HG02938 (cell line): ENCODE data around the gene EFCAB12.
A peak's percentile ranks its signal among the peaks of the same experiment; 100 is the strongest.
"Not testable (repeated sequence)": the region's sequence is repeated elsewhere in the genome, so short reads cannot be mapped to it uniquely, and the experiment has no call there.

ENCODE experiments used
- ATAC-seq: cut with Tn5 transposase; IDR thresholded peaks from one replicate; pipeline ENCODE4 v1.9.1; 2021; ENCODE audit warnings: mild to moderate bottlenecking, moderate library complexity; ENCODE audit not compliant: unreplicated experiment

Gene EFCAB12

DNA sequence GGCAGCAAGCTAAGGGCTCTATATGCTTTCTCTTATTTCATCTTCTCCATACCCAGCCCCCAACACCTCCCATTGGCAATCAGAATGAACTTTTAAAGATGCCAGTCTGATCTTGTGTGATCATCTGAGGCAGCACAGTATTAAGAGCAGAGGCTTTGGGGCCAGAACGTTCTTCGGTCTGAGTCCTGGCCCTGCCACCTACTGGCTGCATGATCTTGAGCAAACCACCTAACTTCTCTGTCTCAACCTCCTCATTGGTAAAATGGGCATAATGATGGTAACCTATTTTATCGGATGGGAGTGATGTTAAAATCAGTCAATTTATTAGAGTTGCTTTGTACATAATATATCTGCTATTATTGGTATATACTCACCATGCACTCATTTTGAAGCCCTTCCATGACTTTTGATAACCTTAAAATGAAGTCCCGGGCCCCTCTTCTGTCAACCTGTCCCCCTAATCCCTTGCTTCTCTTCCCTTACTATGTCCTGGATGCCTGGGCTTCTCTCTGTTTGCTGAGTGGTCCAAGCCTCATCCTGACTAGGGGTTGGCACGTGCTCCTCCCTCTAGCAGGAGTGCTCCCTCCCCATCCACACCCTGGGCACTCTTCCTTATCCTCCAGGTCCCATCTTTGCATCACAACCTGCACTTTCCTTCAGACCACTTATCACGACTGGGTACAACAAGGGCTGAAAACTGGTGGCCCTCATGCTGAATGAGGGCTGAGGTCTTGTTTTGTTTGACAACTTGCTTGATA is 6.3 kb downstream of the EFCAB12 start:
- ATAC-seq: no peak

DNA sequence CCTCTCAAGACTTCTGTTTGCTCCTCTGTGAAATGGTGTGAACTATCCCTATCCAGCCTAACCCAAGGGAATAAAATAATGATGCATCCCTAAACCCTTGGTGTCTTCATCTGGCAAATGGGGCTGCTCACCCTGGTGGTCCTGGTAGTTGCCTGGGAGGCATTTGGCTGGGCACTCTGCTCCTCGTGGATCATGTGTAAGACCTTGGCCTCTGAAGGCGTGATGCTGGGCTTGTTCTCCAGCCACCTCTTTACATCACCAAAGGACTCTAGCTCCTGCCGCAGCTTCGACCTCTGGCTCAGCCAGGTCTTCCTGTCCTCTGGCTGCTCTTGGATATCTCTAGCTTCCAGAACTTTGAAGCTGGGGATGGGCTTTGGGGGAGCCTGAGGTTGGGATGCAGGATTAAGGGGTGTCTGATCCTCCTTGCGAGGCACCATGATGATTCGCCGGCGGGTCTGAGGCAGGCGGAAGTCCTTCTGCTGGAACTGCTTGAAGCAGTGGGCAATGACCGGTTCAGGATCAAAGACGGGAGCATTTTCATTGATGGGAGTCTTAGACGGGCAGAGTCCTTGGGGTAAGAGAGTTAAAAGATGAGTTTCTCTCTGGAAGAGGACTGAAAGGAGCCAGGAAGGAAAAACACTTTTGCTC is 7.1 kb downstream of the EFCAB12 start:
- no peak for ATAC-seq

DNA sequence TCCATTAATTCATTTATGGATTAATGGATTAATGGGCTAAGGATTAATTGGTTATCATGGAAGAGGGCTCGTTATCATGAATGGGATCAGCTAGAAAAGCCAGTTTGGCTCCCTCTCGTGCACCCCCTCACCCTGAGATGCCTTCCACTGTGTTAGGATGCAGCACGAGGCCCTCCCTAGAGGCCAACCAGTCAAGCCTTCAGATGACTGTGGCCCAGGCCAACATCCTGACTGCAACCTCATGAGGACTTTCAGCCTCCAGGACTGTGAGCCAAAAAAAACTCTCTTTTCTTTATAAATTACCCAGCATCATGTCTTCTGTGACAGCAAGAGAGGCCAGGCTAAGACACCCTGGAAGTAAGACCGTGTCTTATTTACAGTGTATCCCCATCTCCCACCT is 9.0 kb downstream of the EFCAB12 start:
- ATAC-seq: no peak

DNA sequence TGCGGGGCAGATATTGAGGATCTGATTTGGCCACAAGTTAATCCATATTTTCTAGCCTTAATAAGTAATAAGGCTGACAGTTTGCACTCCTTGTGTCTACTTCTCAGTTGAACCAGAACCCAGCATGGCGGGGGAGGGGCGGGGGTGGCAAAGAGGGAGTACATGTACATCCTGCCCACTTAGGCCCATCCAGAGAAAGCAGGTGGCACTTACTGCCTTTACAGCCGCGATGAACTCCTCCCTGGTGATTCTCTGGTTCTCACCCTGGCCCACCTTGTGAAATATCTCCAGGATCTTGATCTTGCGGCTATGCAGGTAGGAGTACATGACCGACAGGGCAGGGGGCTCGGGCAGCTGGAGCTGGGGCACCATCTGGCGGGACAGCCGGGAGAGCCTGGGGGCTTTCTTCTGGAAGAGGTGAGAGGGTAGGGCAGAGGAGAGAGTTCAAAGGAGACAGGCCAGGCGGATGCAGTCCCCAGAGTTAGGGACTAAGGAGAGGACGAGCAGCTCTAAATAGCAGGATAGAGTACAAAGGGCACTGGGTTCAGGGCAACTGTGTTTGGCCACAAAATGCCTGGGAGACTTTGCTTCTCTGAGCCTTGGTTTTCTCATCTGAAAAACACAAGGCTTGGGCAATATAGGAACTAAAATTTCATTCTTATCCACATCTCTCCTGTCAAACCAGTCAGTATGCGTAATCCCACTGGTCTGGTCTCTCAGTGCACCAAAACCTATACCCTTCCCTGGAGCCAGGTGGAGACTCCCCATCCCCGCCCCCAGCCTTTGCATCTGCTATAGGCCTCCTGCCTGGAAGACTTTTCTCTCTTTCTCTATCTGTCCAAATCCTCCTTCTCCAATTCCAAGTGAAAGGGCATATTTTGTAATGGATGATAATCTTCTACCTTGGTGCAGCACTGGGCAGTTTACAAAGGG is 10.1 kb downstream of the EFCAB12 start:
- ATAC-seq: no peak

DNA sequence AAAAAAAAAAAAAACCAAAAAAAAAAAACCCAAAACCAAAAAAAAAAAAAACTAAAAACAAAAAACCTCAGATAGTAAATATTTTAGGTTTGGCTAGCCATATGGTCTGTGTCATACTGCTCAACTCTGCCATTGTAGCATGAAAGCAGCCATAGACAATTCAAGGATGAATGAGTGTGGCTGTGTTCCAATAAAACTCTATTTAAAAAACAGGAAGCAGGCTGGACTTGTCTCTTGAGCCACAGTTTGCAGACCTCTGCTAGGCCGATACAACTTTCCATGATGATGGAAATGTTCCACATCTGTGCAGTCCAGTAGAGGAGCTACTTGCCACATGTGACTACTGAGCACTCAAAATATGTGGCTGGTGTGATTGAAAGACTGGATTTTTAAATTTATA is 11.1 kb downstream of the EFCAB12 start:
- no peak for ATAC-seq

DNA sequence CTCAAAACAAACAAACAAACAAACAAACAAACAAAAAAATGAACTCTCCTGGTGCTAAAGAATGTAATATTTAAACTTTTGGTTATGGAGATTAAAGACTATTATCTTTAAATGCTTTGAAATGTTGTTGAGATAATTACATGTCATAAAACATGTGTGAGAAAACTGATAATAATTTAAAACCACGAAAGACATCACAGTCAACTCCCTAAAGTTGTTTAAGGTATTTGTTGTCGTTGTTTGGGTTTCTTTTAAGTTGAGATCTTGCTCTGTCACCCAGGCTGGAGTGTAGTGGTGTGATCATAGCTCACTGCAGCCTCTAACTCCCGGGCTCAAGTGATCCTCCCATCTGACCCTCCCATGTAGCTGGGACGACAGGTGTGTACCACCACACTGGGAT is 12.0 kb downstream of the EFCAB12 start:
- ATAC-seq: no peak

DNA sequence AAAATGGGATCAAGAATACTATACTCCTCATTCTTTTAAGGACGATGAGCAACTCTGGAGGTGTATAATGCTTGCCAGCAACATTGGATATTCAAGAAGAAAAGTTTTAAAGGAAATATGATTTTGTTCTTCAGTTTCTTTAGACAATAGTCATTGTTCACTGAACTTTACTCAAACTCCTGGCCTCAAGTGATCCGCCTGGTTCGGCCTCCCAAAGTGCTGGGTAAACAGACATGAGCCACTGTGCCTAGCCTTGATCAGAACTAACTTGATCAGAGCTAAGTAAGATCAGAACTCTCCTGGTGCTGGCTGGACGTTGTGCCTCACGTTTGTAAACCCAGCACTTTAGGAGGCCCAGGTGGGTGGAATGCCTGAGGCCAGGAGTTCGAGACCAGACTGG is 12.6 kb downstream of the EFCAB12 start:
- no peak for ATAC-seq

DNA sequence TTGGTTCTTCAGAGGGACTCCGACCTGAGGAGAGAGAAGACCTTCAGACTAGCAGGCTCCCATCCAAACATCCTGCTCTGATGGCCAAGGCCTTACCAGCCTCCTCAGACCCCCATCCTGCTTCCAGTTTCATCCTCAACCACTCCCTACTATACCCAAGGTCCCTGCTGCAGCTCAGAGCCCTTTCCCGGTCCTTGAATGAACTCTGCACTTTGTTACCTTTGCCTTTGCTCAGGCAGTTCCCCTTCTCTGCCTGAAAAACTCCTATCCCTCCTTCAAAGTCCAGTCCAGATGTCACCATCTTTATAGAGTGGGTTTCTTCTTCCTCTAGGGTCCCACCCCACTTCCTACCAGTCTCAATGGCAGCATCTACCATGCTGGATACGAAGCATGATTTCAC is 13.1 kb downstream of the EFCAB12 start:
- ATAC-seq: no peak

DNA sequence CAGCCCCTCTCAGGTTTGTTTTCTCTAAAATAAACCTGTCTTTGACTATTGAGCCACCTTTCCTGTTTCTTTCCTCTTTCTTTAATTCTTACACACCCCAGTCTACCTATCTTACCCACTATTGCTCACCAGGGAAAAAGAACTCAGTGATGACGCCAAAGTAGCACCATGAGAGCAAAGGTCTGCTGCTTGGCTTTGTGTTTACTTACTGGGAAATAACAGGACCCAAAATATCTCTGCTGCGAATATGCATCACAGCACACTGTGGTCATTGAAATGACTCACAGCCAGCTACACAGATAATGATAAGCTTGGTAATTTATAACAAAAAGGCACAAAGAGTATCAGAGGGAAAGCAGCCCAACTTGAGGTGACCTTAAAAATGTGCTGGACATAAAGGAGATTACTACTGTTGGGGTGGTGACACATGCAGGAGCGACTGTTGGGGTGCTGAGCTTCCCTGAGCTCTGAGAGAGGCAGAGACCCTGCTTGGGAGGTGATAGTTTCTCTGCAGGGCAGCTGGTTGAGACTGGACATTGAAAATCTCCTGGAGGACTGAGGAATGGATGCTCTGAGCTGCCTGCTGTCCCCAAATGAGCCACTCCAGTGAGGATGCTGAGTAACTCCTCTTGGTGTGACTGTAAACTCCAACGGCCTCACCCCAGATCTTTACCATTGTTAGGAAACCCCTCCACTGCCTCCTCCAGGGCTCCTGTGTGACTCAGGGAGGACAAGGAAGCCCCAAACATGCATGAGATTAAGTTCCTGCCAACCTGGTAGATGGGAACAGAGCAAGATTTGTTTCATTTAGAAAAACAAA is 14.5 kb downstream of the EFCAB12 start:
- ATAC-seq: peak; percentile 89

DNA sequence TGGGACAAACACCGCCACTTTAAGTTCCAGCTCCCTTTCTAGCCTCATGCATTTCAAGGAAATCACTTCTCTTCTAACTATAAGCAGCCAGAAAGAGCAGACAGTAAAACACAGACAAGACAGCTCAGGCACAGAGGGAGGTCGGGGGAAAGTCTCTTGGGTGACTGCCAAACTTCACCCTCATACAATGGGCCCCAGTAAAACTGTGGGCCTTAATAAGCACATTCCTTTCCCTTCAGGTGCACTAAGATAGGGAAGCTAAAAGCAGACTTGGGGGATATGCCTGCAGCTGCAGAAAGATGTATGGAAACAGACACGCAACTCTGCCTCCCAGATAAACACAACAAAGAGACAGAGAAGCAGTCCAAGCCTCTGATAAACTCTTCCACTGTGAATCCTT is 15.2 kb downstream of the EFCAB12 start:
- ATAC-seq: not testable (repeated sequence)

DNA sequence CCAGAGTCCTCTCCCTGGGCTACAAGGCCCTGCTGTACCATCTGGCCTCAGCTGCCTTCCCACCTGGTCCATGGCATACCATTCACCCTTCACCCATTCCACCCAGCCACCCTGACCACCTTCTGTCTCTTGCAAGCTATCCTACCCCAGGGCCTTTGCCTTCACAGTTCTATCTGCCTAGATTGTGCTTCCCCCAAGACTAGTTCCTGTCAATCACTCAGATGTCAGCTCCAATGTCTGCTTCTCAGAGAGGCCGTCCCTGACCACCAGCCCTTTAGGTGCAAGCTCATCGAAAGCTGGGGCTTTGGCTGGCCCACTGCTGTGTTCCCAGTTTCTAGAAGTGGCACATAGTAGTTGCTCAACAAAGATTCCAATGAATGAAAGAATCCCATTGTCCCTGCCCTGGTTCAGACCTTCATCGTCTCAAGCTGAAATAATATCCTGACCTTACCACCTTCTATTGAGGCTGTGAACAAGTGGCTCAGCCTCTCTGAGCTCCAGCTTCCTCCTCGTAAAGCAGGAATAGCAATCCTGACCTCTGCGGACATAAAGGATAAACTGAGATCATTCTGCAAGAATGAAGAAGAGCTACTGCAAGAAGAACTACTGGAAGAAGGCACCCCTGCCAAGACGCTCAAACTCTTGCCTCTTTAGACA is 15.8 kb downstream of the EFCAB12 start:
- ATAC-seq: no peak

DNA sequence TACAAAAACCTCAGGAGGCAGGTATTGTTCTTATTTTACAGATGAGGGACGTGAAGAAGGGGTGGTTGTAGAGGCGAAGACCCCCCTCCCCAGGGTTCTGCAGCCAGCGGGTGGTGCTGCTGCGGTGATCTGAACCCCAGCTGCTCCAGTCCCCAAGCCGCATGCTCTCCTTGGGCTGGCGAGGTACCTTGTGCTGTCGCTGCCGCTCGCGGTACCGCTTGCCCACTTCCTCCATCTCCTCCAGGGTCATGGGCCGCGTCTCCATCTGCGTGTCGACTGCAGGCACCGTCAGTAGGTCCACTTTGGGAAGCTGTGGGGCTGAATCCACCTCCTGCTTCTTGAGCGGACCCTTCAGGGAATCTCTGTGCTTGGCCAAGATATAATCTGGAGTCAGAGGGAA is 17.5 kb downstream of the EFCAB12 start:
- ATAC-seq: no peak

DNA sequence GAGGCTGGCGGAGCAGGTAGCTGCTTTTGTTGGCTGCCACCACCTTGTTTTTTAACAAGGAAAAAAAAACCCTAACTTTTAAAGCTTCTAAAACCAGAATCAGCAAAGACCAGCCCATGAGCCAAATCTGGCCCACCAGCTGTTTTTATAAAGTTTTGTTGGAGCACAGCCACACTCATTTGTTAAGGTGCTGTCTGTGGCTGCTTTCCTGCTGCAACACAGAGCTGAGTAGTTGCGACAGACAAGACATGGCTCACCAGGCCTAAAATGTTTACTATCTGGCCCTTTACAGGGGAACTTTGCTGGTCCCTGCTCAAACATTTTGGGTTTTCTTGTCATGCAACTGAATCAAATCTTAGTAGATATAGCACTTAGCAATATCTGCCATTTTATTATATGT is 18.9 kb downstream of the EFCAB12 start:
- ATAC-seq: no peak

DNA sequence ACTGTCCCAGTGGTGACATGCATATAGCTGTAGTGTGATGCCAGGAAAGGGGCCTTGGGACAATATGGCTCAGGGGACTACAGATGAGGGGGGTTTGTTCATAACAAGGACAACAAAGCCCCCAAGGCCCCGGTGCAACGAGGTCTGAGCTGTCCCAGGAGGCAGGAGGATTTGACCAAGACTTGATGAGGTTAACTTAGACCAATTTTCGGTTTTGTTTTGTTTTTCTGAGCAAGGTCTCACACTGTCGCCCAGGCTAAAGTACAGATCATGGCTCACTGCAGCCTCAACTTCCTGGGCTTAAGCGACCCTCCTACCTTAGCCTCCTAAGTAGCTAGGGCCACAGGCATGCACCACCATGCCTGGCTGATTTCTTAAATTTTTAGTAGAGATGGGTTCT is 23.8 kb downstream of the EFCAB12 start:
- no peak for ATAC-seq

DNA sequence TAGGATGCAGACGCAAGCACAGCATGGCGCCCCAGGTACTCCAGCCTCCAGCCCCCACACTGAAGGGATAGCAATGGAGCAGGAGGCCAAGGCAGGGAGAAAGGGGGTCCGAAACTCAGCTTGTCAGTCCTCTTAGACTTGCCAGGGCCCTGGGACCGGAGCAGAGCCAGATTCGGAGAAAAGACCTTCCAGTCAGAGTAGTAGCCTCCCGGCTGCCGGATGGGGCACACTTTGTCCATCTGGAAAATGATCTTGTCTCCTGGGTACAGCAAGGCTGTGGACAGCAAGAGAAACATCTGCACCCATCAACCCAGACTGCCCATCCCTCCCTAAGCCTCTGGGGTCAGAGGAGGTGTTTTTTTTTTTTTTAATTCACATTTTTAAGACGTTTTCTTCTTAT is 24.3 kb downstream of the EFCAB12 start:
- no peak for ATAC-seq

DNA sequence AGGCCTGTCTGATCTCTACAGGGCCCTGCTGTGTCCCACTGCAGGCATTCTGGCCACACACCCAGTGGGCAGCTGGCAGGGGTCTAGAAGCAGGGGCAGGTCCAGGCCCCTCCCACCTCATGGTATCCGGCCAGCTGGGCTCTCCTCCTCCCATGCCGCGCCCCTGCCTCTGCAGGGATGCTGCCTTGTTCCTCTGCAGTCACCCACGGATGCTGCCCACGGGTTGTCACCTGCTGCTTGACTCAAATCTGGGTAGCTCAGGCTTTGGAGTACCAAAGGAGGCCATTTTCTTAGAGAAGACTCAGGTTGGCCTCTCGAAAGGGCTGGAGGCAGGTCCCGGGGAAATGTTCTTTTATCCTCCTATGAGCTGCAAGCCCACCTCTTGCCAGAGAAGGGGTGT is 25.0 kb downstream of the EFCAB12 start:
- ATAC-seq: no peak

DNA sequence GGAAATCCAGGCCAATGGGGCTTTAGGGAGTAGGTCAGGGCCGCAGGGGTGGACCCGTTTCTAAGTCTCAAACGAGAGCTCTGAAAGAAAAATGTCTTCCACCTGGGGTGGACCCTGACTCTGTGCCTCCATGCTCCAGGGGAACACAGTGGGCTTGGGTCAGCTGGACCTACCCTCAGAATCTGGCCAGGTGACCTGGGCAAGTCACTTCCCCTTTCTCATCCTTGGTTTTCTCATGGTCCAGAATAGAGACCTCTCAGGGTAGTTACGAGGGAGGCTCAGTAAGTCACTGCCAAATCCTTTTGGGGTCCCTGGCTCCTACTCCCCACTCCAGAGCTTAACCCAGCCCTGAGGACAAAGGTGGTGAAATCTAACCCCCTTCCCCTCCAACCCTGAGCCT is 25.8 kb downstream of the EFCAB12 start:
- no peak for ATAC-seq

DNA sequence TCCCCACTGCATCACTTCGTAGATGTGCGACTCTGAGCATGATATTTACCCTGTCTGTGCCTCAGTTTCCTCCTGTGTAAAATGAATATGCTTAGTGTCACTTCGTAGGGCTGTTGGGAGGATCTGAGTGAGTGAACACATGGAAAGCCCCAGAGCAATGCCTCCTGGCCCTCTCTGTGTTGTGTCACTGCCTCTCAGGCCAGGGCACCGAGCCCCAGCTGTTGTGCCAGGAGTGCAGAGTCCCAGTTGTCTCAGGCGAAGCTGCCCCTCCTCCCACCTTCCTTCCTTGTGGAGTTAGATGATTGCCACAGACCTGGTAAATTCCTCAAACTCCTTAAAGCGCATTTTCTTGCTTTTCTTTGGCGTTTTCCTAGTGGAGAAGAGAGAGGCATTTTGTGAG is 26.2 kb downstream of the EFCAB12 start:
- ATAC-seq: no peak

DNA sequence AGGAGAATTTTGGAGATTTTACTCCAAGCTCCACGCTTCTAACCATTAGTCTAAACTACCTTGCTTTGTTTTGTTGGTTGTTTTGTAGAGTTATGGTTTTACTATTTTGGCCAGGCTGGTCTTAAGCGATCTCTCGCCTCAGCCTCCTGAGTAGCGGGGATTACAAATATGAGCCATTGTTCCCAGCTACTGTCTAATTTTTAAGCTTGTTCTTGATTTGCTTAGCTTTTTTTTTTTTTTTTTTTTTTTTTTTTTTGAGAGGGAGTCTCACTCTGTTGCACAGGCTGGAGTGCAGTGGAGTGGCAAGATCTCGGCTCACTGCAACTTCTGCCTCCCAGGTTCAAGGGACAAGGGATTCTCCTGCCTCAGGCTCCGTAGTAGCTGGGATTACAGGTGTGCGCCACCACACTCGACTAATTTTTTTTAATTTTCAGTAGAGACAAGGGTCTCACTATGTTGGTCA is 28.5 kb downstream of the EFCAB12 start:
- no peak for ATAC-seq
